Measurements from ENCODE around the gene LRP1.

LRP1 gene

GRCh38 chr12:57200497-57200896, 72.2 kb downstream of the LRP1 start:
- WGBS, 2 experiments (ENCODE audit: insufficient coverage in 2 of 2): 95 to 97% methylated on average over 11 to 14 of the region's 15 CpGs
- H3K4me3 ChIP-seq (ENCODE audit: extremely low read depth, insufficient read depth, low read length, poor library complexity, severe bottlenecking): no peak overlapping the region
- no peaks in the 10 kb centered on the region for H3K9me3 ChIP-seq (ENCODE audit: control insufficient read depth, low read length)
- H3K27ac ChIP-seq (ENCODE audit: low read depth, low read length, severe bottlenecking): no peak overlapping the region
- H3K4me1 ChIP-seq (ENCODE audit: control insufficient read depth, insufficient read depth, low read length, poor library complexity, severe bottlenecking): no peaks in the 10 kb centered on the region
- peaks cover 94% of the 10 kb centered on the region for H3K36me3 ChIP-seq (ENCODE audit: control insufficient read depth, insufficient read depth, low read length)

GRCh38 chr12:57201219-57201618, 72.9 kb downstream of the LRP1 start:
- Histone ChIP-seq H3K4me1 (ENCODE audit: control insufficient read depth, insufficient read depth, low read length, poor library complexity, severe bottlenecking) (no peaks in the 10 kb centered on the region), H3K4me3 (ENCODE audit: extremely low read depth, insufficient read depth, low read length, poor library complexity, severe bottlenecking) (no peak overlapping the region), H3K9me3 (ENCODE audit: control insufficient read depth, low read length) (no peaks in the 10 kb centered on the region), H3K27ac (ENCODE audit: low read depth, low read length, severe bottlenecking) (no peak overlapping the region), H3K36me3 (ENCODE audit: control insufficient read depth, insufficient read depth, low read length) (peaks cover 94% of the 10 kb centered on the region)
- 96% methylated on average over 7 to 8 of the region's 8 CpGs for WGBS, 2 experiments (ENCODE audit: insufficient coverage in 2 of 2)

GRCh38 chr12:57201631-57202030, 73.3 kb downstream of the LRP1 start:
- Histone ChIP-seq H3K9me3 (ENCODE audit: control insufficient read depth, low read length) (no peaks in the 10 kb centered on the region), H3K4me3 (ENCODE audit: extremely low read depth, insufficient read depth, low read length, poor library complexity, severe bottlenecking) (no peak overlapping the region), H3K27ac (ENCODE audit: low read depth, low read length, severe bottlenecking) (no peak overlapping the region), H3K4me1 (ENCODE audit: control insufficient read depth, insufficient read depth, low read length, poor library complexity, severe bottlenecking) (no peaks in the 10 kb centered on the region), H3K36me3 (ENCODE audit: control insufficient read depth, insufficient read depth, low read length) (peaks cover 95% of the 10 kb centered on the region)
- 94% methylated on average over 13 to 16 of the region's 16 CpGs for WGBS, 2 experiments (ENCODE audit: insufficient coverage in 2 of 2)

- no peaks in the 10 kb centered on the region for H3K9me3 ChIP-seq (ENCODE audit: control insufficient read depth, low read length)
- no peak overlapping the region for H3K27ac ChIP-seq (ENCODE audit: low read depth, low read length, severe bottlenecking)
- WGBS, 2 experiments (ENCODE audit: insufficient coverage in 2 of 2): 95% methylated on average over 16 to 18 of the region's 19 CpGs
- H3K4me1 ChIP-seq (ENCODE audit: control insufficient read depth, insufficient read depth, low read length, poor library complexity, severe bottlenecking): no peaks in the 10 kb centered on the region
- H3K36me3 ChIP-seq (ENCODE audit: control insufficient read depth, insufficient read depth, low read length): peaks cover 92% of the 10 kb centered on the region
- H3K4me3 ChIP-seq (ENCODE audit: extremely low read depth, insufficient read depth, low read length, poor library complexity, severe bottlenecking): no peak overlapping the region
Observed at GRCh38 chr12:57202321-57202720, 74.0 kb downstream of the LRP1 start.

- H3K4me1 ChIP-seq (ENCODE audit: control insufficient read depth, insufficient read depth, low read length, poor library complexity, severe bottlenecking): no peaks in the 10 kb centered on the region
- no peak overlapping the region for H3K4me3 ChIP-seq (ENCODE audit: extremely low read depth, insufficient read depth, low read length, poor library complexity, severe bottlenecking)
- 95 to 99% methylated on average over 28 of the region's 28 CpGs for WGBS, 2 experiments (ENCODE audit: insufficient coverage in 2 of 2)
- peaks cover 92% of the 10 kb centered on the region for H3K36me3 ChIP-seq (ENCODE audit: control insufficient read depth, insufficient read depth, low read length)
- H3K9me3 ChIP-seq (ENCODE audit: control insufficient read depth, low read length): no peaks in the 10 kb centered on the region
- H3K27ac ChIP-seq (ENCODE audit: low read depth, low read length, severe bottlenecking): no peak overlapping the region
Observed at GRCh38 chr12:57203201-57203600, 74.9 kb downstream of the LRP1 start.

GRCh38 chr12:57203791-57204190, 75.5 kb downstream of the LRP1 start:
- no peak overlapping the region for H3K4me3 ChIP-seq (ENCODE audit: extremely low read depth, insufficient read depth, low read length, poor library complexity, severe bottlenecking)
- WGBS, 2 experiments (ENCODE audit: insufficient coverage in 2 of 2): 88 to 94% methylated on average over 5 to 11 of the region's 11 CpGs
- H3K9me3 ChIP-seq (ENCODE audit: control insufficient read depth, low read length): no peaks in the 10 kb centered on the region
- H3K27ac ChIP-seq (ENCODE audit: low read depth, low read length, severe bottlenecking): no peak overlapping the region
- H3K36me3 ChIP-seq (ENCODE audit: control insufficient read depth, insufficient read depth, low read length): peaks cover 92% of the 10 kb centered on the region
- H3K4me1 ChIP-seq (ENCODE audit: control insufficient read depth, insufficient read depth, low read length, poor library complexity, severe bottlenecking): no peaks in the 10 kb centered on the region

GRCh38 chr12:57204454-57204853, 76.2 kb downstream of the LRP1 start:
- WGBS, 2 experiments (ENCODE audit: insufficient coverage in 2 of 2): 97 to 98% methylated on average over 15 to 17 of the region's 19 CpGs
- Histone ChIP-seq H3K27ac (ENCODE audit: low read depth, low read length, severe bottlenecking) (no peak overlapping the region), H3K4me1 (ENCODE audit: control insufficient read depth, insufficient read depth, low read length, poor library complexity, severe bottlenecking) (no peaks in the 10 kb centered on the region), H3K36me3 (ENCODE audit: control insufficient read depth, insufficient read depth, low read length) (peaks cover 92% of the 10 kb centered on the region), H3K9me3 (ENCODE audit: control insufficient read depth, low read length) (no peaks in the 10 kb centered on the region), H3K4me3 (ENCODE audit: extremely low read depth, insufficient read depth, low read length, poor library complexity, severe bottlenecking) (no peak overlapping the region)

GRCh38 chr12:57205186-57205585, 76.9 kb downstream of the LRP1 start:
- no peak overlapping the region for H3K27ac ChIP-seq (ENCODE audit: low read depth, low read length, severe bottlenecking)
- 97 to 98% methylated on average over 16 to 19 of the region's 26 CpGs for WGBS, 2 experiments (ENCODE audit: insufficient coverage in 2 of 2)
- H3K4me1 ChIP-seq (ENCODE audit: control insufficient read depth, insufficient read depth, low read length, poor library complexity, severe bottlenecking): no peaks in the 10 kb centered on the region
- peaks cover 90% of the 10 kb centered on the region for H3K36me3 ChIP-seq (ENCODE audit: control insufficient read depth, insufficient read depth, low read length)
- no peak overlapping the region for H3K4me3 ChIP-seq (ENCODE audit: extremely low read depth, insufficient read depth, low read length, poor library complexity, severe bottlenecking)
- no peaks in the 10 kb centered on the region for H3K9me3 ChIP-seq (ENCODE audit: control insufficient read depth, low read length)

- 95 to 100% methylated on average over 3 to 7 of the region's 7 CpGs for WGBS, 2 experiments (ENCODE audit: insufficient coverage in 2 of 2)
Observed at GRCh38 chr12:57205931-57206330, 77.6 kb downstream of the LRP1 start.

GRCh38 chr12:57207731-57208630, 79.7 kb downstream of the LRP1 start:
- WGBS, 2 experiments (ENCODE audit: insufficient coverage in 2 of 2): 96 to 99% methylated on average over 26 to 29 of the region's 29 CpGs
- H3K4me3 ChIP-seq (ENCODE audit: extremely low read depth, insufficient read depth, low read length, poor library complexity, severe bottlenecking): no peak overlapping the region
- no peaks in the 10 kb centered on the region for H3K9me3 ChIP-seq (ENCODE audit: control insufficient read depth, low read length)
- H3K27ac ChIP-seq (ENCODE audit: low read depth, low read length, severe bottlenecking): no peak overlapping the region
- H3K36me3 ChIP-seq (ENCODE audit: control insufficient read depth, insufficient read depth, low read length): peaks cover 90% of the 10 kb centered on the region
- H3K4me1 ChIP-seq (ENCODE audit: control insufficient read depth, insufficient read depth, low read length, poor library complexity, severe bottlenecking): peaks cover 7% of the 10 kb centered on the region

More at GRCh38 chr12:57205931-57206330, 77.6 kb downstream of the LRP1 start:
- no peaks in the 10 kb centered on the region for H3K9me3 ChIP-seq (ENCODE audit: control insufficient read depth, low read length)
- no peak overlapping the region for H3K27ac ChIP-seq (ENCODE audit: low read depth, low read length, severe bottlenecking)
- peaks cover 91% of the 10 kb centered on the region for H3K36me3 ChIP-seq (ENCODE audit: control insufficient read depth, insufficient read depth, low read length)
- H3K4me1 ChIP-seq (ENCODE audit: control insufficient read depth, insufficient read depth, low read length, poor library complexity, severe bottlenecking): no peaks in the 10 kb centered on the region
- no peak overlapping the region for H3K4me3 ChIP-seq (ENCODE audit: extremely low read depth, insufficient read depth, low read length, poor library complexity, severe bottlenecking)

GRCh38 chr12:57208631-57209282, 80.5 kb downstream of the LRP1 start:
- WGBS, 2 experiments (ENCODE audit: insufficient coverage in 2 of 2): 93 to 96% methylated on average over 15 to 22 of the region's 22 CpGs
- no peak overlapping the region for H3K27ac ChIP-seq (ENCODE audit: low read depth, low read length, severe bottlenecking)
- no peaks in the 10 kb centered on the region for H3K9me3 ChIP-seq (ENCODE audit: control insufficient read depth, low read length)
- H3K36me3 ChIP-seq (ENCODE audit: control insufficient read depth, insufficient read depth, low read length): peaks cover 87% of the 10 kb centered on the region
- no peak overlapping the region for H3K4me3 ChIP-seq (ENCODE audit: extremely low read depth, insufficient read depth, low read length, poor library complexity, severe bottlenecking)
- H3K4me1 ChIP-seq (ENCODE audit: control insufficient read depth, insufficient read depth, low read length, poor library complexity, severe bottlenecking): peaks cover 9% of the 10 kb centered on the region

Measured in mesodermal cell (in vitro differentiated cells).